Suppressor macrophage treated with lipopolysaccharide for 1 hour (primary cell): ENCODE results near the gene SF3A1.

Source experiments
- DNase-seq, 3 donors: peaks; one replicate each; pipeline ENCODE4 v3.0.0-alpha.2; 2020 to 2022

Gene SF3A1

GRCh38 chr22:30321461-30321860, 35.2 kb downstream of the SF3A1 start:
- DNase-seq, result no peak

- no peak for DNase-seq
Observed at GRCh38 chr22:30320021-30320556, 36.6 kb downstream of the SF3A1 start.

- peak in 1 of 3 donors; percentile 26 for DNase-seq
Observed at GRCh38 chr22:30318799-30319419, 37.8 kb downstream of the SF3A1 start.

- DNase-seq, result no peak
Observed at GRCh38 chr22:30317778-30318177, 38.9 kb downstream of the SF3A1 start.

GRCh38 chr22:30315962-30316576, 40.6 kb downstream of the SF3A1 start:
- no peak for DNase-seq

GRCh38 chr22:30314915-30315314, 41.8 kb downstream of the SF3A1 start:
- DNase-seq, result peak; percentile 87 to 91 (median 89)

- DNase-seq, result no peak
Observed at GRCh38 chr22:30313527-30314363, 42.9 kb downstream of the SF3A1 start.

GRCh38 chr22:30312053-30312452, 44.6 kb downstream of the SF3A1 start:
- peak in 1 of 3 donors; percentile 54 for DNase-seq

GRCh38 chr22:30310881-30311771, 45.6 kb downstream of the SF3A1 start:
- DNase-seq, result no peak

- DNase-seq, result peak; percentile 76 to 79 (median 78)
Observed at GRCh38 chr22:30309951-30310741, 46.5 kb downstream of the SF3A1 start.

- no peak for DNase-seq
Observed at GRCh38 chr22:30308518-30309230, 48.0 kb downstream of the SF3A1 start.

GRCh38 chr22:30308093-30308492, 48.6 kb downstream of the SF3A1 start:
- DNase-seq, result no peak

GRCh38 chr22:30307041-30307574, 49.6 kb downstream of the SF3A1 start:
- DNase-seq, result no peak

GRCh38 chr22:30306627-30307011, 50.1 kb downstream of the SF3A1 start:
- no peak for DNase-seq

GRCh38 chr22:30305906-30306626, 50.6 kb downstream of the SF3A1 start:
- DNase-seq, result no peak

- peak; percentile 63 to 72 (median 64) for DNase-seq
Observed at GRCh38 chr22:30305519-30305905, 51.2 kb downstream of the SF3A1 start.

GRCh38 chr22:30304495-30305244, 52.0 kb downstream of the SF3A1 start:
- no peak for DNase-seq

- DNase-seq, result no peak
Observed at GRCh38 chr22:30302810-30303138, 53.9 kb downstream of the SF3A1 start.
